HCT116 (cell line): ENCODE results near the gene SDK1.

ENCODE experiments used
- CBX3 ChIP-seq: IDR thresholded peaks from 2 replicates; pipeline ENCODE4 v1.6.1; 2012; ENCODE audit warnings: low read depth
- CEBPB ChIP-seq: IDR thresholded peaks from 2 replicates; pipeline ENCODE4 v1.6.1; 2012; ENCODE audit warnings: low read depth
- JUND ChIP-seq: IDR thresholded peaks from 2 replicates; pipeline ENCODE4 v1.6.1; 2012
- POLR2A ChIP-seq: IDR thresholded peaks from 2 replicates; pipeline ENCODE4 v1.7.0; 2011; ENCODE audit warnings: borderline replicate concordance; ENCODE audit not compliant: insufficient read depth, insufficient read length; ENCODE audit errors: extremely low read depth
- SRF ChIP-seq: IDR thresholded peaks from 2 replicates; pipeline ENCODE4 v1.6.1; 2012; ENCODE audit warnings: low read depth
- YY1 ChIP-seq: IDR thresholded peaks from 2 replicates; pipeline ENCODE4 v1.6.1; 2011; ENCODE audit warnings: low read length, low read depth, moderate library complexity, mild to moderate bottlenecking; ENCODE audit not compliant: insufficient replicate concordance; ENCODE audit errors: extremely low read depth
- ZFX ChIP-seq: fragments of 450-650 bp; IDR thresholded peaks from 2 replicates; pipeline ENCODE4 v1.6.1; 2017
- TF ChIP-seq, protein P1 (sequence below), 3 experiments: fragments of 200-600 bp in 1 of 3; sonication (generic) in 1 of 3; IDR thresholded peaks in 2 of 3; conservative IDR thresholded peaks in 1 of 3; 2 replicates each; pipeline ENCODE4 v1.5.1; 2012 to 2017; ENCODE audit warnings: low read depth in 2 of 3, low read length in 2 of 3, antibody characterized with exemption in 1 of 3, borderline replicate concordance in 1 of 3, control low read depth in 1 of 3, mild to moderate bottlenecking in 1 of 3, mixed read lengths in 1 of 3, mixed run types in 1 of 3, moderate library complexity in 1 of 3; ENCODE audit not compliant: insufficient read depth in 1 of 3
- TF ChIP-seq, protein P2 (sequence below): IDR thresholded peaks from 2 replicates; pipeline ENCODE4 v1.6.1; 2012; ENCODE audit warnings: low read depth
- TF ChIP-seq, protein P3 (sequence below): IDR thresholded peaks from 2 replicates; pipeline ENCODE4 v1.6.1; 2012

DNA sequence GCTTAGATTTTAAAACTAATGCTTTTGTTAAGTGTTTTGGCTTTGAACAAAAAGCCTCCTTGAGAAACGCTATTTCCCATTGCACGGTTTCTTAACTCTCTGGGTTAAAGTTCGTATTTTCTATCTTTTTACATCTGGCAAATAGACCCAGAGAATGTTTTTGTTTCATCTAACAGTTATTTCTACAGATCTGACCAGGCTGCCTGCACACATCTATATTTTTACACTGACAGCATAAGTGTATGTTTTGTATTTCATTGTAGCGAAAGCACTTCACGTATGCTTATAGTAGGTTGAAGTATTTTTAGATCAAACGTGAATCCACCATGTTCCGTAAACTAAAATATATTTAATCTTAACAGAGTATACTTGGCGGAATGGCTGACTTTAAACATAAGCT, 477.3 kb downstream of the SDK1 start:
- TF ChIP-seq SRF, result no peak
- TF ChIP-seq, protein P1, sequence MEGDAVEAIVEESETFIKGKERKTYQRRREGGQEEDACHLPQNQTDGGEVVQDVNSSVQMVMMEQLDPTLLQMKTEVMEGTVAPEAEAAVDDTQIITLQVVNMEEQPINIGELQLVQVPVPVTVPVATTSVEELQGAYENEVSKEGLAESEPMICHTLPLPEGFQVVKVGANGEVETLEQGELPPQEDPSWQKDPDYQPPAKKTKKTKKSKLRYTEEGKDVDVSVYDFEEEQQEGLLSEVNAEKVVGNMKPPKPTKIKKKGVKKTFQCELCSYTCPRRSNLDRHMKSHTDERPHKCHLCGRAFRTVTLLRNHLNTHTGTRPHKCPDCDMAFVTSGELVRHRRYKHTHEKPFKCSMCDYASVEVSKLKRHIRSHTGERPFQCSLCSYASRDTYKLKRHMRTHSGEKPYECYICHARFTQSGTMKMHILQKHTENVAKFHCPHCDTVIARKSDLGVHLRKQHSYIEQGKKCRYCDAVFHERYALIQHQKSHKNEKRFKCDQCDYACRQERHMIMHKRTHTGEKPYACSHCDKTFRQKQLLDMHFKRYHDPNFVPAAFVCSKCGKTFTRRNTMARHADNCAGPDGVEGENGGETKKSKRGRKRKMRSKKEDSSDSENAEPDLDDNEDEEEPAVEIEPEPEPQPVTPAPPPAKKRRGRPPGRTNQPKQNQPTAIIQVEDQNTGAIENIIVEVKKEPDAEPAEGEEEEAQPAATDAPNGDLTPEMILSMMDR (IDR thresholded peaks at IDR 0.05 in 2 of 3, conservative IDR thresholded peaks at IDR 0.05 in 1 of 3; ENCODE audit: borderline replicate concordance in 1 of 3, insufficient read depth in 1 of 3, low read depth in 2 of 3, low read length in 2 of 3), result no peak
- TF ChIP-seq POLR2A, result no peak
- no peak for TF ChIP-seq CEBPB
- TF ChIP-seq JUND, result no peak
- TF ChIP-seq YY1, result no peak
- TF ChIP-seq, protein P2, sequence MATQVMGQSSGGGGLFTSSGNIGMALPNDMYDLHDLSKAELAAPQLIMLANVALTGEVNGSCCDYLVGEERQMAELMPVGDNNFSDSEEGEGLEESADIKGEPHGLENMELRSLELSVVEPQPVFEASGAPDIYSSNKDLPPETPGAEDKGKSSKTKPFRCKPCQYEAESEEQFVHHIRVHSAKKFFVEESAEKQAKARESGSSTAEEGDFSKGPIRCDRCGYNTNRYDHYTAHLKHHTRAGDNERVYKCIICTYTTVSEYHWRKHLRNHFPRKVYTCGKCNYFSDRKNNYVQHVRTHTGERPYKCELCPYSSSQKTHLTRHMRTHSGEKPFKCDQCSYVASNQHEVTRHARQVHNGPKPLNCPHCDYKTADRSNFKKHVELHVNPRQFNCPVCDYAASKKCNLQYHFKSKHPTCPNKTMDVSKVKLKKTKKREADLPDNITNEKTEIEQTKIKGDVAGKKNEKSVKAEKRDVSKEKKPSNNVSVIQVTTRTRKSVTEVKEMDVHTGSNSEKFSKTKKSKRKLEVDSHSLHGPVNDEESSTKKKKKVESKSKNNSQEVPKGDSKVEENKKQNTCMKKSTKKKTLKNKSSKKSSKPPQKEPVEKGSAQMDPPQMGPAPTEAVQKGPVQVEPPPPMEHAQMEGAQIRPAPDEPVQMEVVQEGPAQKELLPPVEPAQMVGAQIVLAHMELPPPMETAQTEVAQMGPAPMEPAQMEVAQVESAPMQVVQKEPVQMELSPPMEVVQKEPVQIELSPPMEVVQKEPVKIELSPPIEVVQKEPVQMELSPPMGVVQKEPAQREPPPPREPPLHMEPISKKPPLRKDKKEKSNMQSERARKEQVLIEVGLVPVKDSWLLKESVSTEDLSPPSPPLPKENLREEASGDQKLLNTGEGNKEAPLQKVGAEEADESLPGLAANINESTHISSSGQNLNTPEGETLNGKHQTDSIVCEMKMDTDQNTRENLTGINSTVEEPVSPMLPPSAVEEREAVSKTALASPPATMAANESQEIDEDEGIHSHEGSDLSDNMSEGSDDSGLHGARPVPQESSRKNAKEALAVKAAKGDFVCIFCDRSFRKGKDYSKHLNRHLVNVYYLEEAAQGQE, result no peak
- TF ChIP-seq, protein P3, sequence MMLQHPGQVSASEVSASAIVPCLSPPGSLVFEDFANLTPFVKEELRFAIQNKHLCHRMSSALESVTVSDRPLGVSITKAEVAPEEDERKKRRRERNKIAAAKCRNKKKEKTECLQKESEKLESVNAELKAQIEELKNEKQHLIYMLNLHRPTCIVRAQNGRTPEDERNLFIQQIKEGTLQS, result no peak
- no peak for TF ChIP-seq CBX3
- TF ChIP-seq ZFX, result no peak
